GM10248 (cell line): ENCODE data around the gene GCK.

ENCODE experiments used
- CTCF ChIA-PET: fragments of 300-600 bp; sonication (Branson Sonifier 250); formaldehyde crosslinking; extraction: SDS; loops from one replicate; lab custom pipeline; 2021; ENCODE audit warnings: antibody characterized with exemption; lab: Yijun Ruan, JAX
- POLR2A ChIA-PET: fragments of 350-650 bp; sonication (Branson Sonifier 250); formaldehyde crosslinking; extraction: SDS; loops from one replicate; lab custom pipeline; 2020; ENCODE audit warnings: antibody characterized with exemption; lab: Yijun Ruan, JAX
- DNase-seq: peaks from one replicate; pipeline ENCODE4 v3.0.0; 2012; ENCODE audit errors: extremely low spot score
- CTCF ChIP-seq: IDR thresholded peaks from 2 replicates; pipeline ENCODE4 v1.5.1; 2012; ENCODE audit warnings: mild to moderate bottlenecking, low read depth; ENCODE audit errors: extremely low read depth, missing control alignments, control extremely low read depth

The GCK gene

GRCh38 chr7:44158873-44159631 is 30.2 kb downstream of the GCK start:
- ChIA-PET POLR2A (no interaction called here), CTCF (no interaction called here)
- no peak for TF ChIP-seq CTCF
- no peak for DNase-seq

GRCh38 chr7:44158096-44158872 is 31.0 kb downstream of the GCK start:
- ChIA-PET POLR2A (no interaction called here), CTCF (no interaction called here)
- TF ChIP-seq CTCF, result no peak
- DNase-seq, result no peak

- CTCF ChIA-PET, result no interaction called here
- POLR2A ChIA-PET, result interaction anchor here (0.6 kb wide), 1 partner anchor 76 kb away, joined by 4 read pairs; no protein-coding TSS in a partner anchor
- no peak for TF ChIP-seq CTCF
- no peak for DNase-seq
Measured at GRCh38 chr7:44157116-44158080, 31.8 kb downstream of the GCK start.

- TF ChIP-seq CTCF, result no peak
- DNase-seq, result no peak
- POLR2A ChIA-PET, result interaction anchor here (0.6 kb wide), 1 partner anchor 75 kb away, joined by 4 read pairs; no protein-coding TSS in a partner anchor
- CTCF ChIA-PET, result no interaction called here
Measured at GRCh38 chr7:44156453-44157010, 32.7 kb downstream of the GCK start.

- no peak for TF ChIP-seq CTCF
- ChIA-PET CTCF (no interaction called here), POLR2A (no interaction called here)
- DNase-seq, result no peak
Measured at GRCh38 chr7:44155191-44156185, 33.8 kb downstream of the GCK start.
